Smooth muscle cell of the brain vasculature (primary cell): ENCODE measurements around the gene ARL17A.
"Not testable (repeated sequence)": the region's sequence is repeated elsewhere in the genome, so short reads cannot be mapped to it uniquely, and the experiment has no call there.

Experiments
- DNase-seq: peaks from one replicate; pipeline ENCODE4 v3.0.0-alpha.2; 2012; ENCODE audit warnings: low read depth, low spot score

Gene ARL17A

DNA sequence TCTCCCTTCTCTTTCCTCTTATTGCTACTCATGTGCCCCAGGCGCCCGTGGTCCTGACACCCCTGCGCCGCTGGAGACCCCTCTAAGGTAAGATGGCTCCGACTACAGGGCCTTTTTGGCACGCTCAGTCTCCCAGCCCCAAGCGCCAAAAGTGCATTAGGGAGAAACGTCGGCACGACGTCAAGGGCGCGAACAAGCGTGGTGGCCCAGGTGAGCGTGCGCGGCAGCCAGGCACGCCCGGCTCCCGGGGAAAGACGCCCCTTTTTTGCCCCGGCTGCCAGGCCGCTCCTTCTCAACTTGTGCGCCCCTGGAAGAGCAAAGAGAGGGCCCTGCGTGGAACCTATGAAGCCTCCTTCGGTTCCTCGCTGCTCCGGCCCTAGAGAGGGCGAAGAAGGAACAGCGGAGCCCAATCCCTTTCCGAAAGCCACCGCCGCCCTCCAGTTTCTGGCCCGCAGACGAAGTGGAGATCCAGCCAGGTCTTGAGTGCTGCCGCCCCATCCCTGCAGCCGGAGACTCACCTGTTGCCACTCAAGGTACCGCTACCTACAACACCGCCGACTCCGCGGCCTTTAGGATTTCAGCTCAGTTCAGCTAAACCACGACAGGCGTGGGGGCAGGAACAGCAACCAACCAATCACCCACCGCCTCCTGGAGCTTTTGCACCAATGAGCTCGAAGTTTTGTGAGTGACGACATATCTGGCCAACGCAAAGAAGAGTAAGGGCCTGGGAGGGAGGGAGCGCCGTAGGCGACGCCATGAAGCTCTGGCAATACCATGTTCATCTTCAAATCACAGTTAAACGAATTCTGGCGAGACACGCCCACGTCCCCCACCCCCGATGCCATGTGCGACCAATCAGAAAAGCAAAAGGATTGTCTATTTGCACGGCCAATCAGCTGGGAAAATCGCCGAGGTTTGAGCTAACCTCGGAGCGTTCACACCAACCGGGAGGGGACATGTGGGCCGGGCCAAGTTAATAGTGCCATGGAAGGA lies at the start of gene ARL17A:
TSS of gene ARL17A (minus strand) at position 609 of the 993 bp plus-strand sequence. CDS start 3,369 bp downstream, outside the sequence.
- not testable (repeated sequence) for DNase-seq

- DNase-seq = not testable (repeated sequence)
Measured at GRCh38 chr17:46628753-46629436, 49.4 kb upstream of the ARL17A start.

GRCh38 chr17:46627452-46627851 lies 48.0 kb upstream of the ARL17A start:
- DNase-seq = not testable (repeated sequence)

- DNase-seq = not testable (repeated sequence)
Measured at GRCh38 chr17:46624726-46625125, 45.2 kb upstream of the ARL17A start.

DNA sequence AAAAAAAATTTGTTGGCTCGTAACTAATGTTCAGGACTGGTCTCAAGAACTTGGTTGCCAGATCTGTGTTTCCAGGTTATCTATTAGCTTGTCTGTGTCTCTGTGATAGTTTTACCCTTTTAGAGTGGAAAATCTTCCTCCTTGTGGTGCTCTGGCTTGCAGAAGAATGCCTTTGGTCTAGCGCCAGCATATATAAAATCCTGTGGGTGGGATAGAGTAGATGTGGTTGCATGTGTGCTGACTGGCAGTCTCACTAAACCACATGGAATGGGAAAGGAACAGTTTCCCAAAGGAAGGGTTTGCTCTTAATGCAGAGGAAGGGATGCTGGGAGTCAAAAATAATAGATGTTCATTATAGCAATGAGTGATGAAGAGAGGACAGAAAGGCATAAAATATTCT lies 44.3 kb upstream of the ARL17A start:
- not testable (repeated sequence) for DNase-seq

DNA sequence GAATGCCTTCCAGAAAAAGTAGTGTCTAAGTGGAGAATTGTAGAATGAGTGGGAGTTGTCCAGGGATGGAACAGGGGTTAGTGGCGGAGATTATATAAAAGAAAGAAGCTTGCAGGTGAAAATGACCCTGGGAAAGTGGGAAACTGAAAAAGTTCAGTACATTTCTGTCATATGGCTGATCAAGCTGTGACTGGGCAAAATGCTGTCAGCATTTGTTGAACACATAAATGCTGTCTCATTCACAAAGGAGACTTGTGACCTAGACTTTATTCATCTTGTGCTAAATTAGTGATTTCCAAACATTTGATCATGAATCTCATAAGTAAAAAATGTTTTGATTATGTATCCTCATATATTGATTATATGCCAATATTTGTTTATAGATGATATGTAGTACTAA lies 39.5 kb upstream of the ARL17A start:
- DNase-seq = not testable (repeated sequence)

- DNase-seq = not testable (repeated sequence)
Measured at GRCh38 chr17:46617121-46617520, 37.6 kb upstream of the ARL17A start.

- DNase-seq = not testable (repeated sequence)
Measured at GRCh38 chr17:46613876-46614275, 34.4 kb upstream of the ARL17A start.

DNA sequence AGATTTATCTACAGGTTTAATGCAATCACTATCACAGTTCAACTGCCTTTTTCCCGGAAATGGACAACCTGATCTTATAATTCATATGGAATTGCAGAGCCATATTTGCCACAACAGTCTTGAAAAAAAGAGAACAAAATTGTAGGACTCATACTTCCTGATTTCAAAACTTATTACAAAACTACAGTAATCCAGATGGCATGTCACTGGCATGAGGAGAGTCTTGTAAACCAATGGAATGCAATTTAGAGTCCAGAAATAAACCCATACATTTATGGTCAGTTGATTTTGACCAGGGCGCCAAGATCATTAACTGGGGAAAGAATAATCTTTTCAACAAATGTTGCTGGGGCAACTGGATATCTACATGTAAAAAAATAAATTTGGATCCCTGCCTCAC lies 31.8 kb upstream of the ARL17A start:
- not testable (repeated sequence) for DNase-seq

- DNase-seq = not testable (repeated sequence)
Measured at GRCh38 chr17:46603125-46603524, 23.6 kb upstream of the ARL17A start.

DNA sequence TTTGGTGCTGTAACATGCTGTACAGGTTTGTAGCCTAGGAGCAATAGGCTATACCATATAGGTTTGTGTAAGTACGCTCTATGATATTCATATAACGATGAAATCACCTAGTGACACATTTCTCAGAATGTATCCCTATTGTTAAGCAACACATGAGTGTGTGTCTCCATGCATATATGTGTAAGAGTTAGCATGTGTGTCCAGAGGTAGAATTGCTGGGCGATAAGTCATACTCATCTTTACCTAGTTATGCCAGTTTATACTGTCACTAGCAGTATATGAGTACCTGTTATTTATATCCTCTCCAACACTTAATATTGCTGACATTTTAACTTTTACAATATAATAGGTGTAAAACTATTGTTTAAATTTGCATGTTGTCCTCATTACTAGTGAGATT lies 21.3 kb upstream of the ARL17A start:
- DNase-seq = not testable (repeated sequence)

- DNase-seq = not testable (repeated sequence)
Measured at GRCh38 chr17:46598344-46598931, 18.9 kb upstream of the ARL17A start.

GRCh38 chr17:46591332-46591731 lies 11.8 kb upstream of the ARL17A start:
- DNase-seq = not testable (repeated sequence)

GRCh38 chr17:46590157-46591146 lies 11.0 kb upstream of the ARL17A start, which contains the start of gene NSF:
TSS of gene NSF (plus strand) at chr17:46590669. CDS start at chr17:46590776, 107 bp downstream.
- not testable (repeated sequence) for DNase-seq

- not testable (repeated sequence) for DNase-seq
Measured at GRCh38 chr17:46585444-46585843, 6.0 kb upstream of the ARL17A start.

DNA sequence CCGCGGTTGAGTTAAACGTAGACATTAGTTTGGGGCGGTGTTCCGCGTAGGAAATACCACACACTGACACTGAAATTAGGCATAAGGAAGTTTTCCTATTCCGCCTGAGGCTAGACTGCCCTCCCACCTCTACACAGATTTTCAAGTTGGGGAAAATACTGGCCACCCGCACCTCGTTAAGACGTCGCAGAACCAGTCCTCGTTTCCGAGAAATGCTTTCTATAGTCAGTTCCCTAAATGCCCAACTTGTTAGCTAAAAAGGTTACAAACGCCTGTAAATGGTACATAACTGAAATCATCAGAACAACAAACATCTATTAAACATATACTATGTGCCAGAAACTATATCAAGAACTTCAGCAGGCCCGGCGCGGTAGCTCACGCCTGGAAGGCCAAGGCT lies 591 bp upstream of the ARL17A start:
- not testable (repeated sequence) for DNase-seq

- DNase-seq = not testable (repeated sequence)
Measured at GRCh38 chr17:46571796-46572195, 7.7 kb downstream of the ARL17A start.

DNA sequence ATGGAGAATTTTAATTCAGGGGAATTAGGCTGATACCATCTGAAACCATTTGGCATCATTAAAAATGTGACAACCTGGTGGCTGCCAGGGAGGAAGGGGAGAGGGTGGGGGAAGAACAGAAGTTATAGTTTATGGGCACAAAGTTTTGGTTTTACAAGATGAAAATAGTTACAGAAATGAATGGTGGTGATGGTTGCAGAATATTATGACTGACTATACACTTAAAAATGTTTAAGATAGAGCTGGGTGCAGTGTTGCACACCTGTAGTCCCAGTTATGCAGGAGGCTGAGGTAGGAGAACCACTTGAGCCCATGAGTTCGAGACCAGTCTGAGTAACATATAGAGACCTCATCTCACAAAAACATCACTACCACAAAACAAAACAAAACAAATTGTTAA lies 12.5 kb downstream of the ARL17A start:
- not testable (repeated sequence) for DNase-seq

GRCh38 chr17:46566284-46566683 lies 13.2 kb downstream of the ARL17A start:
- not testable (repeated sequence) for DNase-seq

GRCh38 chr17:46560048-46560447 lies 19.4 kb downstream of the ARL17A start:
- DNase-seq = not testable (repeated sequence)
